Testis (tissue), 3 donors: ENCODE measurements around the gene ARHGEF28. TPM values are rescaled to one million over a fixed set of nuclear protein-coding genes. Genes with fewer than 3 reads are reported as not detected.

Experiments
- DNase-seq: peaks from one replicate; pipeline ENCODE4 v3.0.0-alpha.2; 2019
- H3K27ac ChIP-seq, 2 donors: fragments of 200-600 bp; sonication (generic); one replicate each; pipeline ENCODE4 v1.5.1; 2019
- H3K27me3 ChIP-seq: fragments of 200-600 bp; sonication (generic); one replicate; pipeline ENCODE4 v1.5.1; 2019
- H3K36me3 ChIP-seq: fragments of 200-600 bp; sonication (generic); one replicate; pipeline ENCODE4 v1.5.1; 2017; ENCODE audit warnings: low read depth; ENCODE audit errors: missing control alignments
- H3K4me1 ChIP-seq: fragments of 200-600 bp; sonication (generic); one replicate; pipeline ENCODE4 v1.5.1; 2019
- H3K4me3 ChIP-seq, 2 donors: fragments of 200-600 bp; sonication (generic); one replicate each; pipeline ENCODE4 v1.5.1; 2017 to 2019
- H3K9me3 ChIP-seq: fragments of 200-600 bp; sonication (generic); one replicate; pipeline ENCODE4 v1.5.1; 2017
- POLR2A ChIP-seq: fragments of 450-650 bp; IDR thresholded peaks from one replicate; pipeline ENCODE4 v1.6.1; 2017; ENCODE audit warnings: antibody characterized with exemption, mild to moderate bottlenecking, moderate library complexity
- WGBS, 2 donors: methylation state at CpG; one replicate each; pipeline ENCODE4 v1.1.5; 2018; 5-methylcytosine and 5-hydroxymethylcytosine counted together
- intact Hi-C: fragments of 100-400 bp; cut with DNase I; formaldehyde crosslinking; loops from one replicate; pipeline ENCODE4 v1.15.1; 2023; ENCODE audit warnings: low total_unique reads
- polyA plus RNA-seq: library from polyadenylated mRNA; stranded (reverse); fragments of 350-450 nt; fragmentation: Illumina TruSeq; extraction: RNeasy Lipid Tissue Mini Kit (QIAGEN cat#74804); gene quantifications from one replicate; pipeline ENCODE4 v1.2.3, GENCODE V29; 2014; ENCODE audit warnings: low read depth, low replicate concordance; ENCODE audit not compliant: insufficient read depth
- total RNA-seq, 2 donors: library from RNA; depleted of rRNA; stranded (reverse); fragments of >200 nt; gene quantifications; one replicate each; pipeline ENCODE4 v1.2.3, GENCODE V29; 2016
- TF ChIP-seq, protein P1 (sequence below), 3 experiments: fragments of 450-650 bp in 2 of 3; fragments of 200-600 bp in 1 of 3; sonication (generic) in 1 of 3; IDR thresholded peaks; one replicate each; pipeline ENCODE4 v1.5.1; 2016 to 2019; ENCODE audit warnings: antibody characterized with exemption in 3 of 3, mild to moderate bottlenecking in 2 of 3, moderate library complexity in 1 of 3

Gene ARHGEF28
- total and polyA plus RNA-seq, 3 donors from 2014 or later: 3.9 to 8.7 (median 8.0) TPM

DNA sequence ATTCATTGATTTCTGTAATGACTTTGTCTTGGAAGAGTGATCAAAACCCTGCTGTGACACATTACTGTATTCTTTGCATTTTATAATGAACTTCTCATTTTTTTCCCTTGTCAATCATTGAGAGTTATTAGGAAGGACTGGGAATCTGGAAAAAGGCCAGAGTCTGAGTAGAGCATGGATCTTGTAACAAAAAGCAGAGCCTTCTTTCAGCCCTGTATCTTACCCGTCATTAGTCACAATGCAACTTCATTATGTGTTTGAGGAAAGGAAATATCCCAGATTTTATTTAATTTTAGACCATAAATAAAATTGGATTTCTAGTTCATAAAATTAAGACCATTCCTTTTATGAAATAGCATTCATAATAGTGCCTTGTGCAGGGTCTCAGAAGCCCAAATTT, 131.4 kb downstream of the ARHGEF28 start:
- Histone ChIP-seq H3K9me3 (no peaks in the 10 kb centered on the region), H3K27me3 (no peaks in the 10 kb centered on the region), H3K36me3 (no peaks in the 10 kb centered on the region), H3K4me1 (no peaks in the 10 kb centered on the region), H3K27ac (no peak overlapping the region), H3K4me3 (no peak overlapping the region)
- WGBS, 2 donors: 93 to 94% methylated on average over 1 of the region's 1 CpG
- TF ChIP-seq, protein P1, sequence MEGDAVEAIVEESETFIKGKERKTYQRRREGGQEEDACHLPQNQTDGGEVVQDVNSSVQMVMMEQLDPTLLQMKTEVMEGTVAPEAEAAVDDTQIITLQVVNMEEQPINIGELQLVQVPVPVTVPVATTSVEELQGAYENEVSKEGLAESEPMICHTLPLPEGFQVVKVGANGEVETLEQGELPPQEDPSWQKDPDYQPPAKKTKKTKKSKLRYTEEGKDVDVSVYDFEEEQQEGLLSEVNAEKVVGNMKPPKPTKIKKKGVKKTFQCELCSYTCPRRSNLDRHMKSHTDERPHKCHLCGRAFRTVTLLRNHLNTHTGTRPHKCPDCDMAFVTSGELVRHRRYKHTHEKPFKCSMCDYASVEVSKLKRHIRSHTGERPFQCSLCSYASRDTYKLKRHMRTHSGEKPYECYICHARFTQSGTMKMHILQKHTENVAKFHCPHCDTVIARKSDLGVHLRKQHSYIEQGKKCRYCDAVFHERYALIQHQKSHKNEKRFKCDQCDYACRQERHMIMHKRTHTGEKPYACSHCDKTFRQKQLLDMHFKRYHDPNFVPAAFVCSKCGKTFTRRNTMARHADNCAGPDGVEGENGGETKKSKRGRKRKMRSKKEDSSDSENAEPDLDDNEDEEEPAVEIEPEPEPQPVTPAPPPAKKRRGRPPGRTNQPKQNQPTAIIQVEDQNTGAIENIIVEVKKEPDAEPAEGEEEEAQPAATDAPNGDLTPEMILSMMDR (IDR thresholded peaks at IDR 0.05): no peak
- no peak for TF ChIP-seq POLR2A
- no peak for DNase-seq
- intact Hi-C loops: no loop called here

DNA sequence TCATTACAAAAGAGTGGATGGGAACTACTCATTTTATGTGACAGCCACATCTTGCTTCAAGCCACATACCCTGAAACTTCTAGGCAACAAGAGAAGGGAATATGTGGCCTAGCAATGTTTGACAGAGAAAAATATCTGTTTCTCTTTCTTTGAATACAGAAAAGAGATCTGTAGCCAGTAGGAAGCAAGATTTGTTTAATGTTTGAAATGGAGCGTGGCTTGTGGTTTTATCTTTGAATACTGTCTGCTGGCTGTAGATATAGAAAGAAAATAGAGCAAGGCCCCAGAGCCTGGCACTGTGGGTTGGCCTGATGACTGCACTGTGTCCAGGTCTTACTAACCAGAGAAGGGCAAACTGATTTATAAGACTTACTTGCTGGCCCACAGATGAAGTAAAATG, 133.8 kb downstream of the ARHGEF28 start:
- no peak for DNase-seq
- no peaks in the 10 kb centered on the region for H3K9me3 ChIP-seq
- H3K27me3 ChIP-seq: no peaks in the 10 kb centered on the region
- TF ChIP-seq, protein P1 (IDR thresholded peaks at IDR 0.05): no peak
- TF ChIP-seq POLR2A: no peak
- no peaks in the 10 kb centered on the region for H3K36me3 ChIP-seq
- intact Hi-C loops: no loop called here
- H3K27ac ChIP-seq: no peak overlapping the region
- WGBS, 2 donors: 81 to 89% methylated on average over 1 of the region's 1 CpG
- no peaks in the 10 kb centered on the region for H3K4me1 ChIP-seq
- H3K4me3 ChIP-seq: no peak overlapping the region

DNA sequence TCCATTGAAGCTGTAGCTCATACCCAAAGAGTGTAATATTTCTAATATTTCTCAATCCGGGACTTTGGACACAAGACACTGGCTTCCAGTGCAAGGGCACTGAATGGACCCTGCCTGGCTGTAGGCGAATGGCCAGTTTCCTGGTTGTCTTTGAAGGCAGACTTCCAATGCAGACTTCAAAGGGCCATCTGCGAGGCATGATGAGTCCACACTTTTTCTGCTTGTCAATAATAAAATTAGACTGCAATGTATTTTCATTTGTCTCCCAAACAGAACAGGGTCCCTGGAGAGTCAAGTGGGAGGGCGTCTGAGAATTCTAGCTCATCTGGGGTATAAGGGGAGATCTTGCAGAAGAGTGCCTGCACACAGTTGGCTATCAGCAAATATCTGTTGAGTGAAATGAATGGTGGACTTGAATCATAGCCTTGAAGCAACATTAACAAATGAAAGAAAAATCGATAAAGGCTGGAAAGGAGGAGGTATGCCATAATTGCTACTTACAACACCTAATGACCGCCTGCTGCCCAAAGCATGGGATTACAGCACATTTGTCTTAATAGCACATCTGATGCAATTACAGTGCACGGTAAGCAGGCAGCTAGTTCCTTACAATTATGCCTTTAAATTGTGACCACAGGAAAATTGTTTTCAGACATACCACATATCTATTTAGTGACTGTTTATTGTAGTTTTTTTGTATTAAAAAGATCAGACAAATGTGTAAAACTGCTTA, 137.5 kb downstream of the ARHGEF28 start:
- DNase-seq: no peak
- Histone ChIP-seq H3K9me3 (no peaks in the 10 kb centered on the region), H3K27ac (no peak overlapping the region), H3K4me1 (no peaks in the 10 kb centered on the region), H3K4me3 (no peak overlapping the region), H3K36me3 (no peaks in the 10 kb centered on the region), H3K27me3 (no peaks in the 10 kb centered on the region)
- intact Hi-C loops: no loop called here
- TF ChIP-seq, protein P1 (IDR thresholded peaks at IDR 0.05): no peak
- no peak for TF ChIP-seq POLR2A
- 87 to 92% methylated on average over 7 of the region's 7 CpGs for WGBS, 2 donors

DNA sequence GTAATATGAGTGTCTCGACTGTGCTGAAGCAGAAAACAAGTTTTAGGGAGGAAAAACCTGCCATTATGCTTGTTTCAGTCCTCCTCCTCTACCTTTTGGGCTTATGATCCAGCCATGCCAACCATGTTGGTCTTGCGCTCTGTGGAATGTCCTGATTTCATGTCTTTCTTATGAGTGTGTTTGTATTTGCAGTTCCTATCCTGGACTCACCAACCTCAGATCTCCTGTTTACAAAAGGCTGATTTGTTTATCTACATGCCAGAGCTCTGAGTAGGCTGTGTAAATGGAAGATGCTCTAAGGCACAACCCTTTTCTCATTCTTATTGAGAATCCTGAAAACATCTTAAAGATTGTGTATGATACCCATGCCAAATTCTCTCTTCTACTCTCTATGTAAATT, 138.6 kb downstream of the ARHGEF28 start:
- TF ChIP-seq POLR2A: no peak
- TF ChIP-seq, protein P1 (IDR thresholded peaks at IDR 0.05): no peak
- 93 to 100% methylated on average over 2 of the region's 2 CpGs for WGBS, 2 donors
- H3K36me3 ChIP-seq: no peaks in the 10 kb centered on the region

GRCh38 chr5:73764996-73765395, 139.0 kb downstream of the ARHGEF28 start:
- H3K9me3 ChIP-seq: no peaks in the 10 kb centered on the region
- H3K4me1 ChIP-seq: no peaks in the 10 kb centered on the region
- intact Hi-C loops: no loop called here
- H3K27ac ChIP-seq: no peak overlapping the region
- H3K36me3 ChIP-seq: no peaks in the 10 kb centered on the region
- no peak for DNase-seq
- H3K4me3 ChIP-seq: no peak overlapping the region
- TF ChIP-seq, protein P1 (IDR thresholded peaks at IDR 0.05): no peak
- no peak for TF ChIP-seq POLR2A
- H3K27me3 ChIP-seq: no peaks in the 10 kb centered on the region

More for the DNA sequence above, 138.6 kb downstream of the ARHGEF28 start:
- no peak for DNase-seq
- intact Hi-C loops: no loop called here
- Histone ChIP-seq H3K27ac (no peak overlapping the region), H3K27me3 (no peaks in the 10 kb centered on the region), H3K9me3 (no peaks in the 10 kb centered on the region), H3K4me3 (no peak overlapping the region), H3K4me1 (no peaks in the 10 kb centered on the region)
